K562 (cell line): ENCODE measurements around the gene UCHL5. TPM values are rescaled to one million over a fixed set of nuclear protein-coding genes. Genes with fewer than 3 reads are reported as not detected.

Source experiments
- ATAC-seq: fragments of 200-7000 bp; cut with Tn5 transposase; 3 replicates; pipeline ENCODE4 v1.9.1; 2020; ENCODE audit warnings: moderate library complexity
- BruUV-seq: library from RNA; stranded (reverse); fragments of 400-500 nt; replicated peaks from 2 replicates; lab custom pipeline; 2021; lab: Mats Ljungman, UMichigan
- CTCF ChIA-PET: fragments of 300-600 bp; formaldehyde crosslinking; extraction: SDS; loops from one replicate; lab custom pipeline; 2021; ENCODE audit warnings: low intra/inter-chr PET ratio; lab: Yijun Ruan, JAX
- POLR2A ChIA-PET: fragments of 300-600, 350-650 bp; sonication (Branson Sonifier 250); formaldehyde crosslinking; extraction: SDS; loops from one replicate; lab custom pipeline; 2021; ENCODE audit warnings: antibody characterized with exemption, inconsistent platforms; lab: Yijun Ruan, JAX
- DNase-seq, 4 experiments: peaks; one replicate each; pipeline versions ENCODE4 v3.0.0 to v3.0.0-alpha.2; 2011 to 2018; ENCODE audit warnings: low spot score in 3 of 4, mixed read lengths in 3 of 4; ENCODE audit errors: extremely low read depth in 1 of 4
- FAIRE-seq: peaks from 2 replicates; lab custom pipeline; 2011; peaks lifted over from hg19 to GRCh38; lab: Jason Lieb, UNC
- H2AFZ ChIP-seq: 2 replicates; pipeline ENCODE4 v1.6.0; 2011; ENCODE audit warnings: low read depth, low read length, control low read depth, inconsistent platforms
- H3K27ac ChIP-seq: fragments of 200-600 bp; 3 replicates; pipeline ENCODE4 v1.8.0; 2011; ENCODE audit warnings: low read depth, mild to moderate bottlenecking, control low read depth, inconsistent platforms, low read length, moderate library complexity, mixed read lengths; ENCODE audit errors: extremely low read depth
- H3K27me3 ChIP-seq, 2 experiments: fragments of 300-600 bp in 1 of 2; 2 replicates in 1 of 2; 3 replicates in 1 of 2; pipeline versions ENCODE4 v1.6.0 to v1.8.0; 2011; ENCODE audit warnings: inconsistent platforms in 2 of 2, low read length in 2 of 2, mild to moderate bottlenecking in 1 of 2, mixed read lengths in 1 of 2, moderate library complexity in 1 of 2; ENCODE audit not compliant: control insufficient read depth in 2 of 2, insufficient read depth in 2 of 2
- H3K36me3 ChIP-seq: fragments of 300-600 bp; 3 replicates; pipeline ENCODE4 v1.8.0; 2011; ENCODE audit warnings: mild to moderate bottlenecking, low read length, inconsistent platforms; ENCODE audit not compliant: control insufficient read depth, insufficient read depth
- H3K4me1 ChIP-seq, 2 experiments: fragments of 200-600 bp in 1 of 2; replicated peaks in 1 of 2; 2 replicates in 1 of 2; 3 replicates in 1 of 2; pipeline versions ENCODE4 v1.5.1 to v1.8.0; 2011; ENCODE audit warnings: inconsistent platforms in 2 of 2, low read length in 2 of 2, mild to moderate bottlenecking in 1 of 2, mixed read lengths in 1 of 2, moderate library complexity in 1 of 2; ENCODE audit not compliant: control insufficient read depth in 2 of 2, insufficient read depth in 2 of 2
- H3K4me2 ChIP-seq: 2 replicates; pipeline ENCODE4 v1.6.1; 2011; ENCODE audit warnings: low read length, control low read depth, inconsistent platforms, mixed read lengths; ENCODE audit not compliant: insufficient read depth
- H3K4me3 ChIP-seq: fragments of 200-600 bp; sonication (generic), shearing (Covaris generic); 2 replicates; pipeline ENCODE4 v1.5.1; 2016; ENCODE audit warnings: control low read depth, inconsistent platforms
- H3K79me2 ChIP-seq: fragments of 200-600 bp; 3 replicates; pipeline ENCODE4 v1.8.0; 2011; ENCODE audit warnings: low read length, inconsistent platforms; ENCODE audit not compliant: control insufficient read depth, insufficient read depth
- H3K9ac ChIP-seq, 2 experiments: 2 replicates each; pipeline versions ENCODE4 v1.6.0 to v1.6.1; 2011; ENCODE audit warnings: low read depth in 2 of 2, low read length in 2 of 2, control low read depth in 1 of 2, inconsistent platforms in 1 of 2, mild to moderate bottlenecking in 1 of 2, mixed read lengths in 1 of 2; ENCODE audit not compliant: insufficient read depth in 1 of 2
- H3K9me1 ChIP-seq: one replicate; pipeline ENCODE4 v1.6.0; 2011; ENCODE audit warnings: inconsistent platforms, mild to moderate bottlenecking, low read length, moderate library complexity; ENCODE audit not compliant: control insufficient read depth, insufficient read depth
- H3K9me3 ChIP-seq: replicated peaks from 2 replicates; pipeline ENCODE4 v1.5.1; 2011; ENCODE audit warnings: low read depth, low read length, inconsistent platforms; ENCODE audit not compliant: control insufficient read depth, insufficient read depth
- H4K20me1 ChIP-seq: replicated peaks from 2 replicates; pipeline ENCODE4 v1.6.1; 2011; ENCODE audit warnings: low read length, inconsistent platforms, mixed read lengths; ENCODE audit not compliant: control insufficient read depth, insufficient read depth
- COPS2 ChIP-seq: fragments of 450-650 bp; conservative IDR thresholded peaks from 2 replicates; pipeline ENCODE4 v1.6.1; 2016; ENCODE audit warnings: mild to moderate bottlenecking, moderate library complexity
- EP400 ChIP-seq: fragments of 450-650 bp; IDR thresholded peaks from 2 replicates; pipeline ENCODE4 v1.6.1; 2017; ENCODE audit warnings: antibody characterized with exemption, mild to moderate bottlenecking, moderate library complexity
- ETS2 ChIP-seq: IDR thresholded peaks from 2 replicates; pipeline ENCODE4 v1.6.1; 2016; ENCODE audit warnings: borderline replicate concordance, missing genetic modification characterization, mild to moderate bottlenecking, moderate library complexity, missing compliant biosample characterization; ENCODE audit not compliant: poor library complexity, severe bottlenecking
- GATAD2A ChIP-seq: fragments of 450-650 bp; IDR thresholded peaks from 2 replicates; pipeline ENCODE4 v1.6.1; 2017
- HLTF ChIP-seq: fragments of 450-650 bp; IDR thresholded peaks from 2 replicates; pipeline ENCODE4 v1.6.1; 2016
- PHB2 ChIP-seq: fragments of 450-650 bp; IDR thresholded peaks from 2 replicates; pipeline ENCODE4 v1.6.1; 2017; ENCODE audit warnings: low read depth
- ZBTB49 ChIP-seq: sonication (generic); formaldehyde crosslinking; IDR thresholded peaks from 2 replicates; pipeline ENCODE4 v1.8.0; 2022; ENCODE audit warnings: missing genetic modification reagents, mild to moderate bottlenecking, borderline replicate concordance
- ZNF511 ChIP-seq: sonication (generic); formaldehyde crosslinking; IDR thresholded peaks from 2 replicates; pipeline ENCODE4 v1.8.0; 2022; ENCODE audit warnings: mild to moderate bottlenecking, missing genetic modification reagents
- ZNF609 ChIP-seq: sonication (generic); formaldehyde crosslinking; IDR thresholded peaks from 2 replicates; pipeline ENCODE4 v1.8.1; 2023; ENCODE audit warnings: missing genetic modification reagents, mild to moderate bottlenecking, borderline replicate concordance
- WGBS: fragments of 100-300 bp; shearing (Covaris generic); methylation state at CpG from one replicate; pipeline ENCODE4 v1.1.6; 2016; ENCODE audit warnings: low coverage, mixed read lengths; ENCODE audit not compliant: insufficient coverage; ENCODE audit errors: missing lambda C conversion rate; 5-methylcytosine and 5-hydroxymethylcytosine counted together
- in situ Hi-C: fragments of 300-500 bp; cut with MboI; formaldehyde crosslinking; loops from 4 replicates; pipeline ENCODE4 v1.15.0; 2018; ENCODE audit warnings: inconsistent platforms, mixed read lengths
- intact Hi-C: fragments of 100-400 bp; cut with micrococcal nuclease; formaldehyde crosslinking; loops from 2 replicates; pipeline ENCODE4 v1.14.2; 2022
- polyA plus RNA-seq, 8 experiments: library from polyadenylated mRNA; depleted of rRNA in 4 of 8; stranded (reverse) in 5 of 8; unstranded in 3 of 8; fragments of >200 nt; fragmentation: Nextera tagmentation in 2 of 8; fragmentation: Illumina TruSeq in 1 of 8; extraction: Ambion mirVana in 2 of 8; extraction: Trizol in 1 of 8; gene quantifications; 2 replicates each; pipeline versions ENCODE4 v1.2.1 to v1.2.3, GENCODE V29; 2011 to 2014; ENCODE audit warnings: inconsistent platforms in 1 of 8, missing spikeins in 1 of 8
- total RNA-seq, 7 experiments: library from RNA; depleted of rRNA in 6 of 7; stranded (reverse); fragments of >200 nt in 6 of 7; fragmentation: Illumina TruSeq in 2 of 7; extraction: Trizol in 2 of 7; gene quantifications; 2 replicates each; pipeline versions ENCODE4 v1.2.1 to v1.2.3, GENCODE V29; 2011 to 2021; ENCODE audit warnings: low replicate concordance in 1 of 7

Gene UCHL5
- total and polyA plus RNA-seq, 9 of the 15 experiments (the other 6 are each of a cell fraction or from before 2014, with no cell fraction given) = 61.0 to 206 (median 122) TPM

- 0% methylated on average over 8 of the region's 8 CpGs for WGBS
- intact Hi-C loops = no loop called here
- Histone ChIP-seq H3K9me3 (no peaks in the 10 kb centered on the region), H3K79me2 (no peaks in the 10 kb centered on the region), H2AFZ (no peak overlapping the region), H3K9me1 (no peaks in the 10 kb centered on the region), H3K9ac (no peak overlapping the region; a peak in 1 of 4 replicates), H3K36me3 (no peaks in the 10 kb centered on the region), H3K4me2 (peak overlapping the region; percentile 61), H3K4me3 (no peak overlapping the region), H3K27ac (peak overlapping the region; percentile 2; the same call in 1 of the 3 replicates), H3K4me1 (peaks cover 0 to 17% of the 10 kb centered on the region in 2 experiments; a peak in 3 of 5 replicates), H4K20me1 (no peaks in the 10 kb centered on the region), H3K27me3 (no peaks in the 10 kb centered on the region; a peak in 1 of 5 replicates)
- peak; percentile 95 for FAIRE-seq
- POLR2A ChIA-PET = interaction anchor here (0.6 to 2.4 kb wide), 12 partner anchors 9 to 224 kb away, joined by 3 to 20 read pairs (median 3); no protein-coding TSS in a partner anchor
- no TSS peak for BruUV-seq
- in situ Hi-C loops = no loop called here
- peak; percentile 95 for ATAC-seq
- CTCF ChIA-PET = no interaction called here
- DNase-seq = peak in 3 of 4 experiments; percentile 26 to 92 (median 75)
- 0 out of 2 replicates have a peak, but pooled peaks have one; percentile 68 for TF ChIP-seq GATAD2A
- TF ChIP-seq EP400 = peak; percentile 50; the same call in 1 of the 2 replicates
- peak; percentile 95 for TF ChIP-seq PHB2
- TF ChIP-seq ETS2 = no peak
- no peak for TF ChIP-seq COPS2
- TF ChIP-seq HLTF = no peak
- TF ChIP-seq ZNF511 (CRISPR knock-in tag) = no peak
- TF ChIP-seq ZBTB49 (CRISPR knock-in tag) = no peak
- TF ChIP-seq ZNF609 (CRISPR knock-in tag) = no peak
Observed at GRCh38 chr1:192977089-192977706, 82.0 kb downstream of the UCHL5 start.
